Measurements from ENCODE around the gene CACNA1F. TPM values are rescaled to one million over a fixed set of nuclear protein-coding genes. Genes with fewer than 3 reads are reported as not detected.

Gene CACNA1F
- total RNA-seq, 1 experiment from 2014 or later: not detected

DNA sequence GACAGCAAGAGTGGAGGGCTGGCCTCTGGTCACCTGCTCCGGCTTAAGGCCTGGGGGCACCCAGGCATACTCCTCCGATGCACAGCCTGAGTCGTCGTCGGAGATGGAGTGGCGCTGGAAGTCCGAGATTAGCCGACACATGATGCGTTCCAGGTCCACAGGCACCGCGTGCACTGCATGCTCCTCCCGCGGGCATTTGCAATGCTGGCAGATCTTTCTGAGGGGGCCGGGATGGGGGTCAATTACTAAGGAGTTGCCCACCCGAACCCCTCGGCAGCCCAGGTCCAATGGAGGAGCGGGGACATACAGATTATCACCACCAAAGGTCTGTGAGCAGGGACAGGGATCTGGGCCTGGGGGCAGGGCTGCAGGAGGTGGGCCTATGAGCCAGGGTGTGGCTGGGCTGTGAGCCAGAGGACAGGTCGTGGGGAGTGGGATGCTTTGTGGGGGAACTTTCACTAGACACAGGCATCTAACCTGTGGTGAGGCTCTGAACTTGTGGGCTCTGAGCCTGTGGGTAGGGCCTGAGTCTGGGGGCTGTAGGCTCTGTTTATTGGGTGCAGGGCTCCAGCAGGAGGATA lies 49.3 kb downstream of the CACNA1F start:
- no TSS peak for BruUV-seq (replicated peaks)

DNA sequence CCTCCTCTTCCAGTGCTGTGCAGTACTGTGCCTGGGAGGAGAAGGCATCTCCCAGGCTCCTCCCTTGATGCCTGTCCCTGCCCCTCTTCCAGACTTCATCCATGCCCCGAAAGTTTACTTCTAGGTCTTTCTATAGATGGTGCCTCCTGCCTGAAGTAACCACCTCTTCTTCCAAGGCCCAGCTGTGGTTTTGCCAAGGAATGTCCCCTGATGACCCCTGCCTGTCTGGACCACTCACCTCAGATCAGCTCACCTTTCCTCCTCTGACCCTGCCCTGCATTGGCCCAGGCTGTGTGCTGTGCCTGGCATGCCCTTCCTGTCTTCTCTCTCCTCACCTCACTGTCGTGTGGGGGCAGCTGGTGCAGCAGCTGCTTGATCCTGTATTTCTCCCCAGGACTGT lies 53.8 kb downstream of the CACNA1F start:
- intact Hi-C loops (cut with micrococcal nuclease; ENCODE audit: unreplicated experiment): no loop called here
- in situ Hi-C loops (cut with HindIII; ENCODE audit: low pct_unique_long_range_greater_than_20kb, low sequenced_read_pairs): no loop called here
- POLR2A ChIA-PET: no interaction called here
- TF ChIP-seq, protein P1, sequence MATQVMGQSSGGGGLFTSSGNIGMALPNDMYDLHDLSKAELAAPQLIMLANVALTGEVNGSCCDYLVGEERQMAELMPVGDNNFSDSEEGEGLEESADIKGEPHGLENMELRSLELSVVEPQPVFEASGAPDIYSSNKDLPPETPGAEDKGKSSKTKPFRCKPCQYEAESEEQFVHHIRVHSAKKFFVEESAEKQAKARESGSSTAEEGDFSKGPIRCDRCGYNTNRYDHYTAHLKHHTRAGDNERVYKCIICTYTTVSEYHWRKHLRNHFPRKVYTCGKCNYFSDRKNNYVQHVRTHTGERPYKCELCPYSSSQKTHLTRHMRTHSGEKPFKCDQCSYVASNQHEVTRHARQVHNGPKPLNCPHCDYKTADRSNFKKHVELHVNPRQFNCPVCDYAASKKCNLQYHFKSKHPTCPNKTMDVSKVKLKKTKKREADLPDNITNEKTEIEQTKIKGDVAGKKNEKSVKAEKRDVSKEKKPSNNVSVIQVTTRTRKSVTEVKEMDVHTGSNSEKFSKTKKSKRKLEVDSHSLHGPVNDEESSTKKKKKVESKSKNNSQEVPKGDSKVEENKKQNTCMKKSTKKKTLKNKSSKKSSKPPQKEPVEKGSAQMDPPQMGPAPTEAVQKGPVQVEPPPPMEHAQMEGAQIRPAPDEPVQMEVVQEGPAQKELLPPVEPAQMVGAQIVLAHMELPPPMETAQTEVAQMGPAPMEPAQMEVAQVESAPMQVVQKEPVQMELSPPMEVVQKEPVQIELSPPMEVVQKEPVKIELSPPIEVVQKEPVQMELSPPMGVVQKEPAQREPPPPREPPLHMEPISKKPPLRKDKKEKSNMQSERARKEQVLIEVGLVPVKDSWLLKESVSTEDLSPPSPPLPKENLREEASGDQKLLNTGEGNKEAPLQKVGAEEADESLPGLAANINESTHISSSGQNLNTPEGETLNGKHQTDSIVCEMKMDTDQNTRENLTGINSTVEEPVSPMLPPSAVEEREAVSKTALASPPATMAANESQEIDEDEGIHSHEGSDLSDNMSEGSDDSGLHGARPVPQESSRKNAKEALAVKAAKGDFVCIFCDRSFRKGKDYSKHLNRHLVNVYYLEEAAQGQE (IDR thresholded peaks at IDR 0.05; ENCODE audit: insufficient read depth in 1 of 2, low read depth in 2 of 2, low read length in 1 of 2): no peak
- Histone ChIP-seq H3K27me3 (ENCODE audit: control insufficient read depth, insufficient read depth, low read length) (no peaks in the 10 kb centered on the region), H3K4me3 (ENCODE audit: low read depth in 2 of 2, low read length in 2 of 2) (no peak overlapping the region), H3K36me3 (ENCODE audit: control insufficient read depth, insufficient read depth, low read length) (peaks cover 2% of the 10 kb centered on the region; the same call in 1 of the 2 replicates), H3K27ac (ENCODE audit: low read length) (no peak overlapping the region), H3K9me3 (ENCODE audit: control insufficient read depth, insufficient read depth, low read depth, low read length) (no peaks in the 10 kb centered on the region), H3K4me1 (ENCODE audit: control insufficient read depth, insufficient read depth, low read length) (peaks cover 22% of the 10 kb centered on the region)
- DNase-seq (ENCODE audit: low read depth, low spot score): no peak
- ATAC-seq: no peak
- CTCF ChIA-PET: no interaction called here
- no TSS peak for BruUV-seq (replicated peaks)

More for the DNA sequence above, 49.3 kb downstream of the CACNA1F start:
- ATAC-seq (no peak), DNase-seq (ENCODE audit: low read depth, low spot score) (no peak)
- Histone ChIP-seq H3K4me3 (ENCODE audit: low read depth in 2 of 2, low read length in 2 of 2) (peak overlapping the region; percentile 79 to 91), H3K27me3 (ENCODE audit: control insufficient read depth, insufficient read depth, low read length) (no peaks in the 10 kb centered on the region), H3K9me3 (ENCODE audit: control insufficient read depth, insufficient read depth, low read depth, low read length) (no peaks in the 10 kb centered on the region), H3K36me3 (ENCODE audit: control insufficient read depth, insufficient read depth, low read length) (no peaks in the 10 kb centered on the region), H3K4me1 (ENCODE audit: control insufficient read depth, insufficient read depth, low read length) (peaks cover 13% of the 10 kb centered on the region), H3K27ac (ENCODE audit: low read length) (0 out of 2 replicates have a peak overlapping the region, but pooled peaks have one; percentile 57)
- intact Hi-C loops (cut with micrococcal nuclease; ENCODE audit: unreplicated experiment) (no loop called here), in situ Hi-C loops (cut with HindIII; ENCODE audit: low pct_unique_long_range_greater_than_20kb, low sequenced_read_pairs) (no loop called here)
- POLR2A ChIA-PET: no interaction called here
- CTCF ChIA-PET: no interaction called here
- TF ChIP-seq SIN3A (IDR thresholded peaks at IDR 0.05; ENCODE audit: borderline replicate concordance, insufficient read depth, low read depth, low read length) (no peak), TCF7L2 (IDR thresholded peaks at IDR 0.05; ENCODE audit: low read depth, low read length) (no peak), POLR2AphosphoS5 (IDR thresholded peaks at IDR 0.05; ENCODE audit: low read depth, low read length) (no peak)
- TF ChIP-seq, protein P2, sequence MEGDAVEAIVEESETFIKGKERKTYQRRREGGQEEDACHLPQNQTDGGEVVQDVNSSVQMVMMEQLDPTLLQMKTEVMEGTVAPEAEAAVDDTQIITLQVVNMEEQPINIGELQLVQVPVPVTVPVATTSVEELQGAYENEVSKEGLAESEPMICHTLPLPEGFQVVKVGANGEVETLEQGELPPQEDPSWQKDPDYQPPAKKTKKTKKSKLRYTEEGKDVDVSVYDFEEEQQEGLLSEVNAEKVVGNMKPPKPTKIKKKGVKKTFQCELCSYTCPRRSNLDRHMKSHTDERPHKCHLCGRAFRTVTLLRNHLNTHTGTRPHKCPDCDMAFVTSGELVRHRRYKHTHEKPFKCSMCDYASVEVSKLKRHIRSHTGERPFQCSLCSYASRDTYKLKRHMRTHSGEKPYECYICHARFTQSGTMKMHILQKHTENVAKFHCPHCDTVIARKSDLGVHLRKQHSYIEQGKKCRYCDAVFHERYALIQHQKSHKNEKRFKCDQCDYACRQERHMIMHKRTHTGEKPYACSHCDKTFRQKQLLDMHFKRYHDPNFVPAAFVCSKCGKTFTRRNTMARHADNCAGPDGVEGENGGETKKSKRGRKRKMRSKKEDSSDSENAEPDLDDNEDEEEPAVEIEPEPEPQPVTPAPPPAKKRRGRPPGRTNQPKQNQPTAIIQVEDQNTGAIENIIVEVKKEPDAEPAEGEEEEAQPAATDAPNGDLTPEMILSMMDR (IDR thresholded peaks at IDR 0.05): no peak
- TF ChIP-seq, protein P1 (IDR thresholded peaks at IDR 0.05; ENCODE audit: insufficient read depth in 1 of 2, low read depth in 2 of 2, low read length in 1 of 2): no peak
